Liver (tissue), 9 donors: ENCODE results near the gene BTN3A1. TPM values are rescaled to one million over a fixed set of nuclear protein-coding genes. Genes with fewer than 3 reads are reported as not detected.
A peak's percentile ranks its signal among the peaks of the same experiment; 100 is the strongest.

Source experiments
- DNase-seq: peaks from one replicate; pipeline ENCODE4 v3.0.0-alpha.2; 2017; ENCODE audit warnings: low spot score
- H3K27ac ChIP-seq, 2 donors: one replicate each; pipeline ENCODE4 v1.7.0; 2013; ENCODE audit warnings: inconsistent platforms in 2 of 2, low read length in 2 of 2, control low read depth in 1 of 2, low read depth in 1 of 2, mild to moderate bottlenecking in 1 of 2
- H3K27me3 ChIP-seq, 4 donors: one replicate each; pipeline versions ENCODE4 v1.6.1 to v1.7.0; 2013; ENCODE audit warnings: low read length in 3 of 4, inconsistent platforms in 1 of 4, mild to moderate bottlenecking in 1 of 4, moderate library complexity in 1 of 4; ENCODE audit not compliant: control insufficient read depth in 4 of 4, insufficient read depth in 4 of 4
- H3K36me3 ChIP-seq, 4 donors: one replicate each; pipeline versions ENCODE4 v1.6.1 to v1.7.0; 2013; ENCODE audit warnings: low read length in 3 of 4, mild to moderate bottlenecking in 3 of 4, low read depth in 1 of 4, moderate library complexity in 1 of 4; ENCODE audit not compliant: control insufficient read depth in 4 of 4, insufficient read depth in 3 of 4
- H3K4me1 ChIP-seq, 4 donors: one replicate each; pipeline versions ENCODE4 v1.6.1 to v1.7.0; 2013; ENCODE audit warnings: low read length in 3 of 4, mild to moderate bottlenecking in 3 of 4, moderate library complexity in 1 of 4; ENCODE audit not compliant: control insufficient read depth in 4 of 4, insufficient read depth in 4 of 4
- H3K4me3 ChIP-seq, 3 donors: one replicate each; pipeline versions ENCODE4 v1.6.1 to v1.7.0; 2013; ENCODE audit warnings: low read length in 3 of 3, control low read depth in 1 of 3, low read depth in 1 of 3, mild to moderate bottlenecking in 1 of 3
- H3K9ac ChIP-seq, 2 donors: one replicate each; pipeline ENCODE4 v1.7.0; 2013; ENCODE audit warnings: low read length in 2 of 2, mild to moderate bottlenecking in 2 of 2, moderate library complexity in 2 of 2, control low read depth in 1 of 2, low read depth in 1 of 2
- H3K9me3 ChIP-seq, 4 donors: one replicate each; pipeline versions ENCODE4 v1.6.1 to v1.7.0; 2013; ENCODE audit warnings: low read length in 3 of 4; ENCODE audit not compliant: control insufficient read depth in 4 of 4
- EGR1 ChIP-seq, 2 donors: IDR thresholded peaks; 2 replicates each; pipeline ENCODE4 v1.6.1; 2016 to 2018; ENCODE audit warnings: antibody characterized with exemption in 2 of 2, low read depth in 2 of 2
- FOXA1 ChIP-seq: IDR thresholded peaks from 2 replicates; pipeline ENCODE4 v1.6.1; 2016; ENCODE audit warnings: antibody characterized with exemption
- FOXA2 ChIP-seq: IDR thresholded peaks from 2 replicates; pipeline ENCODE4 v1.6.1; 2016; ENCODE audit warnings: antibody characterized with exemption
- GABPA ChIP-seq, 2 donors: IDR thresholded peaks in 1 of 2; conservative IDR thresholded peaks in 1 of 2; 2 replicates each; pipeline ENCODE4 v1.6.1; 2016; ENCODE audit warnings: antibody characterized with exemption in 2 of 2, mild to moderate bottlenecking in 1 of 2, moderate library complexity in 1 of 2
- HNF4A ChIP-seq, 2 donors: conservative IDR thresholded peaks; 2 replicates each; pipeline ENCODE4 v1.6.1; 2016; ENCODE audit warnings: antibody characterized with exemption in 2 of 2, mild to moderate bottlenecking in 2 of 2
- JUND ChIP-seq, 2 donors: IDR thresholded peaks; 2 replicates each; pipeline ENCODE4 v1.6.1; 2016; ENCODE audit warnings: antibody characterized with exemption in 2 of 2
- NR2F2 ChIP-seq: IDR thresholded peaks from 2 replicates; pipeline ENCODE4 v1.6.1; 2016; ENCODE audit warnings: antibody characterized with exemption
- RAD21 ChIP-seq, 2 donors: IDR thresholded peaks; 2 replicates each; pipeline ENCODE4 v1.6.1; 2016; ENCODE audit warnings: antibody characterized with exemption in 2 of 2, mild to moderate bottlenecking in 2 of 2
- RXRA ChIP-seq, 2 donors: IDR thresholded peaks; 2 replicates each; pipeline ENCODE4 v1.6.1; 2017 to 2018; ENCODE audit warnings: antibody characterized with exemption in 2 of 2, mild to moderate bottlenecking in 1 of 2
- SP1 ChIP-seq: IDR thresholded peaks from 2 replicates; pipeline ENCODE4 v1.6.1; 2018; ENCODE audit warnings: antibody characterized with exemption, mild to moderate bottlenecking
- TAF1 ChIP-seq: conservative IDR thresholded peaks from 2 replicates; pipeline ENCODE4 v1.6.1; 2016; ENCODE audit warnings: antibody characterized with exemption, mild to moderate bottlenecking
- YY1 ChIP-seq: IDR thresholded peaks from 2 replicates; pipeline ENCODE4 v1.6.1; 2016; ENCODE audit warnings: antibody characterized with exemption, mild to moderate bottlenecking
- WGBS: extraction: QIAGEN DNeasy Blood & Tissue Kit; methylation state at CpG from one replicate; pipeline ENCODE4 v1.1.7; 2013; 5-methylcytosine and 5-hydroxymethylcytosine counted together
- polyA plus RNA-seq, 2 donors: library from polyadenylated mRNA; stranded (reverse) in 1 of 2; unstranded in 1 of 2; fragments of 200-250 nt in 1 of 2; fragments of >200 nt in 1 of 2; fragmentation: Nextera tagmentation in 1 of 2; extraction: Ambion mirVana in 1 of 2; gene quantifications; one replicate each; pipeline versions ENCODE4 v1.2.1 to v1.2.3, GENCODE V29; 2013 to 2015
- total RNA-seq, 2 donors: library from RNA; depleted of rRNA; stranded (reverse); fragments of >200 nt; gene quantifications; one replicate each; pipeline ENCODE4 v1.2.3, GENCODE V29; 2014
- TF ChIP-seq, protein P1 (sequence below): IDR thresholded peaks from 2 replicates; pipeline ENCODE4 v1.6.1; 2016; ENCODE audit warnings: antibody characterized with exemption
- TF ChIP-seq, protein P2 (sequence below): fragments of 150-350 bp; IDR thresholded peaks from 2 replicates; pipeline ENCODE4 v1.5.1; 2017; ENCODE audit warnings: improper control_type of control experiment, low read depth, low read length; ENCODE audit not compliant: missing input control
- TF ChIP-seq, protein P3 (sequence below): IDR thresholded peaks from 2 replicates; pipeline ENCODE4 v1.6.1; 2016; ENCODE audit warnings: antibody characterized with exemption, mild to moderate bottlenecking
- TF ChIP-seq, protein P4 (sequence below): IDR thresholded peaks from 2 replicates; pipeline ENCODE4 v1.6.1; 2016; ENCODE audit warnings: antibody characterized with exemption
- TF ChIP-seq, protein P5 (sequence below): IDR thresholded peaks from 2 replicates; pipeline ENCODE4 v1.6.1; 2016; ENCODE audit warnings: antibody characterized with exemption
- donor health status: healthy.
- donor health status: healthy.
- donor health status: healthy.
- donor health status: healthy.
- donor health status: healthy.

Gene BTN3A1
- total and polyA plus RNA-seq, 4 donors, result 2.3 to 17.1 (median 6.3) TPM

DNA sequence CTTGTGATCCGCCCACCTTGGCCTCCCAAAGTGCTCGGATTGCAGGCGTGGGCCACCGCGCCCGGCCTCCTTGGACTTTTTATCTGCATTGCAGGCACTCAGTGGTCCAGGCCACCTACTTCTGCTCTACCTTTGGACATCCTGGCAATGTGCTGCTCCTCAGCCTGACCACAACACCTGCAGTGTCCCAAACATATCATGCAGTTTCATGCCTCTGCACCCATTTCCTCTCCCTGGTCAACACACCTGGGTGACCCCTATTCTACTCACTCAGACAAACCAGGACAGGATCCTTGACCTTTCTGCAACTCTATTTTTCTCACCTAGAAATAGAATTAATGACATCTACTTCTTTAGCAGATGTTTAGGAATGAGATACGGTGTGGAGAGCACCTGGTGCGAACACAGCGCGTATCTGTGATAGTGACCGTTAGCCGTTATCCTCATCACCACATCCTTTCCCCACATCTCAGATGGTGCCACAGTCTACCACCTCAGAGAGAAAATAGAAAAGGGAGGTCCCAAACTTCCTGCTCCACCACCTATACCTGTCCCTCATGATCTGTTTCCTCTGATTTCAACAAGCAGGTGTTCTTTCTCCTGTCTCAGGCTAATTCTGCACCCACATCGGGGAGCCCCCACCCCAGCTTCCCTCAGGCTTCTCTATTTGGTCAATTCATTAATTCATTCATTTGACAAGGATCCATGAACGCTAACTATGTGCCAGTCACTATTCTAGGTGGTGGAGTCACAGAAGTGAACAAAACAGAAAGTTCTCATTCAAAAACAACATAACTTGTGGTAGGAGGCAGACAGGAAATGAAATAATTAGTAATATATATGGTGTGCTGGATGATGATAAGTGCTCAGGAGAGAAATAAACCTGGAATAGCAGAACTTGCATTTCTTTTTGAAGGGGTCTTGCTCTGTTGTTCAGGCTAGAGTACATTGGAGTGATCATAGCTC, 41.3 kb upstream of the BTN3A1 start:
- Histone ChIP-seq H3K27ac (peak overlapping the region in 1 of 2 donors; percentile 6), H3K4me1 (peaks cover 0 to 8% (median 4%) of the 10 kb centered on the region in 4 donors), H3K9ac (no peak overlapping the region), H3K36me3 (no peaks in the 10 kb centered on the region), H3K4me3 (no peak overlapping the region), H3K9me3 (no peaks in the 10 kb centered on the region), H3K27me3 (no peaks in the 10 kb centered on the region)
- TF ChIP-seq, protein P1, sequence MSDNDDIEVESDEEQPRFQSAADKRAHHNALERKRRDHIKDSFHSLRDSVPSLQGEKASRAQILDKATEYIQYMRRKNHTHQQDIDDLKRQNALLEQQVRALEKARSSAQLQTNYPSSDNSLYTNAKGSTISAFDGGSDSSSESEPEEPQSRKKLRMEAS, result no peak
- TF ChIP-seq, protein P2, sequence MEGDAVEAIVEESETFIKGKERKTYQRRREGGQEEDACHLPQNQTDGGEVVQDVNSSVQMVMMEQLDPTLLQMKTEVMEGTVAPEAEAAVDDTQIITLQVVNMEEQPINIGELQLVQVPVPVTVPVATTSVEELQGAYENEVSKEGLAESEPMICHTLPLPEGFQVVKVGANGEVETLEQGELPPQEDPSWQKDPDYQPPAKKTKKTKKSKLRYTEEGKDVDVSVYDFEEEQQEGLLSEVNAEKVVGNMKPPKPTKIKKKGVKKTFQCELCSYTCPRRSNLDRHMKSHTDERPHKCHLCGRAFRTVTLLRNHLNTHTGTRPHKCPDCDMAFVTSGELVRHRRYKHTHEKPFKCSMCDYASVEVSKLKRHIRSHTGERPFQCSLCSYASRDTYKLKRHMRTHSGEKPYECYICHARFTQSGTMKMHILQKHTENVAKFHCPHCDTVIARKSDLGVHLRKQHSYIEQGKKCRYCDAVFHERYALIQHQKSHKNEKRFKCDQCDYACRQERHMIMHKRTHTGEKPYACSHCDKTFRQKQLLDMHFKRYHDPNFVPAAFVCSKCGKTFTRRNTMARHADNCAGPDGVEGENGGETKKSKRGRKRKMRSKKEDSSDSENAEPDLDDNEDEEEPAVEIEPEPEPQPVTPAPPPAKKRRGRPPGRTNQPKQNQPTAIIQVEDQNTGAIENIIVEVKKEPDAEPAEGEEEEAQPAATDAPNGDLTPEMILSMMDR, result no peak
- TF ChIP-seq, protein P3, sequence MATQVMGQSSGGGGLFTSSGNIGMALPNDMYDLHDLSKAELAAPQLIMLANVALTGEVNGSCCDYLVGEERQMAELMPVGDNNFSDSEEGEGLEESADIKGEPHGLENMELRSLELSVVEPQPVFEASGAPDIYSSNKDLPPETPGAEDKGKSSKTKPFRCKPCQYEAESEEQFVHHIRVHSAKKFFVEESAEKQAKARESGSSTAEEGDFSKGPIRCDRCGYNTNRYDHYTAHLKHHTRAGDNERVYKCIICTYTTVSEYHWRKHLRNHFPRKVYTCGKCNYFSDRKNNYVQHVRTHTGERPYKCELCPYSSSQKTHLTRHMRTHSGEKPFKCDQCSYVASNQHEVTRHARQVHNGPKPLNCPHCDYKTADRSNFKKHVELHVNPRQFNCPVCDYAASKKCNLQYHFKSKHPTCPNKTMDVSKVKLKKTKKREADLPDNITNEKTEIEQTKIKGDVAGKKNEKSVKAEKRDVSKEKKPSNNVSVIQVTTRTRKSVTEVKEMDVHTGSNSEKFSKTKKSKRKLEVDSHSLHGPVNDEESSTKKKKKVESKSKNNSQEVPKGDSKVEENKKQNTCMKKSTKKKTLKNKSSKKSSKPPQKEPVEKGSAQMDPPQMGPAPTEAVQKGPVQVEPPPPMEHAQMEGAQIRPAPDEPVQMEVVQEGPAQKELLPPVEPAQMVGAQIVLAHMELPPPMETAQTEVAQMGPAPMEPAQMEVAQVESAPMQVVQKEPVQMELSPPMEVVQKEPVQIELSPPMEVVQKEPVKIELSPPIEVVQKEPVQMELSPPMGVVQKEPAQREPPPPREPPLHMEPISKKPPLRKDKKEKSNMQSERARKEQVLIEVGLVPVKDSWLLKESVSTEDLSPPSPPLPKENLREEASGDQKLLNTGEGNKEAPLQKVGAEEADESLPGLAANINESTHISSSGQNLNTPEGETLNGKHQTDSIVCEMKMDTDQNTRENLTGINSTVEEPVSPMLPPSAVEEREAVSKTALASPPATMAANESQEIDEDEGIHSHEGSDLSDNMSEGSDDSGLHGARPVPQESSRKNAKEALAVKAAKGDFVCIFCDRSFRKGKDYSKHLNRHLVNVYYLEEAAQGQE, result no peak
- no peak for TF ChIP-seq SP1
- no peak for TF ChIP-seq FOXA2
- no peak for TF ChIP-seq RXRA (IDR thresholded peaks at IDR 0.05)
- no peak for TF ChIP-seq RAD21 (IDR thresholded peaks at IDR 0.05)
- TF ChIP-seq EGR1 (IDR thresholded peaks at IDR 0.05; ENCODE audit: low read depth in 2 of 2), result no peak
- TF ChIP-seq GABPA (IDR thresholded peaks at IDR 0.05 in 1 of 2, conservative IDR thresholded peaks at IDR 0.05 in 1 of 2), result no peak
- no peak for TF ChIP-seq HNF4A (conservative IDR thresholded peaks at IDR 0.05)
- WGBS, result 93% methylated on average over 14 of the region's 14 CpGs
- DNase-seq, result no peak

DNA sequence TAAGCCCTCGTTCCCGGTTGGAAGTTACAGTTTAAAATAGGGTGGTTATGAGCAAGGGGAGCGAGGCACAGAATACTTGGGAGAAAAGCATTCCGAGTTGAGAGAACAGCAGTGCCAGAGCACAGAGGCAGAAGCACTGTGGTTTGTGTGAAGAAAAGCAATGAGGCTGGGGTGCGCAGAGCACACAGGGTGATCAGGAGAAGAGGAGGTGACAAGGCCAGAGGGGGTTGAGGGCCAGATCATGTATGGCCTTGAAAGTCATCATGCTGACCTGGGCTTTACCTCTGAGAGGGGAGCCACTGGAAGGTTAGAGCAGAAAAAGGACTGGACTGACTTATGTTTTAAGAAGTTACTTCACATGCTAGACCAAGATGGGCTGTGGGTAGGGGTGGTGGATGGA, 40.5 kb upstream of the BTN3A1 start:
- no peak overlapping the region for H3K4me3 ChIP-seq
- 90% methylated on average over 5 of the region's 5 CpGs for WGBS
- no peaks in the 10 kb centered on the region for H3K36me3 ChIP-seq
- DNase-seq, result no peak
- H3K9ac ChIP-seq, result no peak overlapping the region
- H3K27ac ChIP-seq, result no peak overlapping the region
- H3K9me3 ChIP-seq, result no peaks in the 10 kb centered on the region
- no peaks in the 10 kb centered on the region for H3K27me3 ChIP-seq
- H3K4me1 ChIP-seq, result peaks cover 1 to 11% (median 4%) of the 10 kb centered on the region in 4 donors
- TF ChIP-seq JUND (IDR thresholded peaks at IDR 0.05), result no peak
- TF ChIP-seq, protein P3, result no peak
- no peak for TF ChIP-seq FOXA1
- no peak for TF ChIP-seq HNF4A (conservative IDR thresholded peaks at IDR 0.05)
- TF ChIP-seq, protein P4, sequence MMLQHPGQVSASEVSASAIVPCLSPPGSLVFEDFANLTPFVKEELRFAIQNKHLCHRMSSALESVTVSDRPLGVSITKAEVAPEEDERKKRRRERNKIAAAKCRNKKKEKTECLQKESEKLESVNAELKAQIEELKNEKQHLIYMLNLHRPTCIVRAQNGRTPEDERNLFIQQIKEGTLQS, result no peak
- no peak for TF ChIP-seq YY1
- TF ChIP-seq NR2F2, result no peak
- no peak for TF ChIP-seq TAF1
- TF ChIP-seq, protein P5, sequence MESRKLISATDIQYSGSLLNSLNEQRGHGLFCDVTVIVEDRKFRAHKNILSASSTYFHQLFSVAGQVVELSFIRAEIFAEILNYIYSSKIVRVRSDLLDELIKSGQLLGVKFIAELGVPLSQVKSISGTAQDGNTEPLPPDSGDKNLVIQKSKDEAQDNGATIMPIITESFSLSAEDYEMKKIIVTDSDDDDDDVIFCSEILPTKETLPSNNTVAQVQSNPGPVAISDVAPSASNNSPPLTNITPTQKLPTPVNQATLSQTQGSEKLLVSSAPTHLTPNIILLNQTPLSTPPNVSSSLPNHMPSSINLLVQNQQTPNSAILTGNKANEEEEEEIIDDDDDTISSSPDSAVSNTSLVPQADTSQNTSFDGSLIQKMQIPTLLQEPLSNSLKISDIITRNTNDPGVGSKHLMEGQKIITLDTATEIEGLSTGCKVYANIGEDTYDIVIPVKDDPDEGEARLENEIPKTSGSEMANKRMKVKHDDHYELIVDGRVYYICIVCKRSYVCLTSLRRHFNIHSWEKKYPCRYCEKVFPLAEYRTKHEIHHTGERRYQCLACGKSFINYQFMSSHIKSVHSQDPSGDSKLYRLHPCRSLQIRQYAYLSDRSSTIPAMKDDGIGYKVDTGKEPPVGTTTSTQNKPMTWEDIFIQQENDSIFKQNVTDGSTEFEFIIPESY, result no peak
- TF ChIP-seq, protein P1, result no peak
- TF ChIP-seq FOXA2, result no peak
- no peak for TF ChIP-seq RAD21 (IDR thresholded peaks at IDR 0.05)
